ENCODE measurements around the gene DAPK2. TPM values are rescaled to one million over a fixed set of nuclear protein-coding genes. Genes with fewer than 3 reads are reported as not detected.

The DAPK2 gene
- total RNA-seq, 1 experiment from 2014 or later = 2.3 TPM

GRCh38 chr15:64009798-64010261, 36.5 kb downstream of the DAPK2 start:
- Mint-ChIP-seq H3K4me1 (peaks cover 7% of the 10 kb centered on the region), H3K4me3 (no peak overlapping the region), H3K27ac (no peak overlapping the region), H3K27me3 (ENCODE audit: low read depth) (no peaks in the 10 kb centered on the region), H3K9me3 (no peaks in the 10 kb centered on the region), H3K36me3 (no peaks in the 10 kb centered on the region)
- no peak for DNase-seq (ENCODE audit: low spot score)
- no peak for TF ChIP-seq USF2 (CRISPR knock-in tag; IDR thresholded peaks at IDR 0.05)
- no peak for TF ChIP-seq NFYB (CRISPR knock-in tag; conservative IDR thresholded peaks at IDR 0.05; ENCODE audit: low read depth)
- no peak for TF ChIP-seq MYBL2 (CRISPR knock-in tag; IDR thresholded peaks at IDR 0.05)
- TF ChIP-seq ZNF263 (CRISPR knock-in tag; IDR thresholded peaks at IDR 0.05; ENCODE audit: low read depth) = no peak
- no peak for TF ChIP-seq OVOL2 (CRISPR knock-in tag; IDR thresholded peaks at IDR 0.05; ENCODE audit: borderline replicate concordance)
- TF ChIP-seq ATF1 (CRISPR knock-in tag; IDR thresholded peaks at IDR 0.05) = no peak
- ATAC-seq = no peak
- ChIA-PET POLR2A (no interaction called here), CTCF (interaction anchor here (1.0 to 1.7 kb wide), 2 partner anchors 36 to 64 kb away, joined by 6 to 8 read pairs; partner anchors contain the start of gene DAPK2)

GRCh38 chr15:64009241-64009640, 37.0 kb downstream of the DAPK2 start:
- TF ChIP-seq GRHL2 (CRISPR knock-in tag; IDR thresholded peaks at IDR 0.05; ENCODE audit: insufficient replicate concordance, severe bottlenecking) = no peak
- no peak for TF ChIP-seq ZNF425 (CRISPR knock-in tag; conservative IDR thresholded peaks at IDR 0.05)
- TF ChIP-seq PREB (CRISPR knock-in tag; IDR thresholded peaks at IDR 0.05; ENCODE audit: borderline replicate concordance) = no peak
- no peak for TF ChIP-seq ATF6 (CRISPR knock-in tag; IDR thresholded peaks at IDR 0.05)
- TF ChIP-seq CREB1 (CRISPR knock-in tag; IDR thresholded peaks at IDR 0.05) = no peak
- TF ChIP-seq FOXJ3 (CRISPR knock-in tag; IDR thresholded peaks at IDR 0.05; ENCODE audit: borderline replicate concordance) = no peak
- no peak for TF ChIP-seq GABPB1 (CRISPR knock-in tag; IDR thresholded peaks at IDR 0.05)
- no peak for TF ChIP-seq IRF1 (CRISPR knock-in tag; IDR thresholded peaks at IDR 0.05)
- no peak for TF ChIP-seq ZBTB43 (CRISPR knock-in tag; IDR thresholded peaks at IDR 0.05)
- no peak for TF ChIP-seq TEAD4 (CRISPR knock-in tag; IDR thresholded peaks at IDR 0.05)
- no peak for TF ChIP-seq ATF1 (CRISPR knock-in tag; IDR thresholded peaks at IDR 0.05)
- no peak for TF ChIP-seq ARID4B (CRISPR knock-in tag; IDR thresholded peaks at IDR 0.05; ENCODE audit: borderline replicate concordance)
- TF ChIP-seq ZNF396 (CRISPR knock-in tag; IDR thresholded peaks at IDR 0.05; ENCODE audit: borderline replicate concordance) = no peak
- Mint-ChIP-seq H3K9me3 (no peaks in the 10 kb centered on the region), H3K27ac (no peak overlapping the region), H3K4me1 (peaks cover 10% of the 10 kb centered on the region), H3K27me3 (ENCODE audit: low read depth) (no peaks in the 10 kb centered on the region), H3K4me3 (no peak overlapping the region), H3K36me3 (no peaks in the 10 kb centered on the region)
- DNase-seq (ENCODE audit: low spot score) = no peak
- ChIA-PET POLR2A (no interaction called here), CTCF (interaction anchor here (1.0 to 1.7 kb wide), 2 partner anchors 37 to 64 kb away, joined by 6 to 8 read pairs; partner anchors contain the start of gene DAPK2)
- no peak for ATAC-seq

Data from WTC11 (cell line).